Fibroblast of skin of abdomen (primary cell): ENCODE measurements around the gene MLLT6. TPM values are rescaled to one million over a fixed set of nuclear protein-coding genes. Genes with fewer than 3 reads are reported as not detected.

ENCODE experiments used
- DNase-seq: peaks from one replicate; pipeline ENCODE4 v3.0.0-alpha.2; 2013
- polyA plus RNA-seq, 2 experiments: library from polyadenylated mRNA; unstranded; fragments of 120-200 nt; gene quantifications; one replicate each; pipeline ENCODE4 v1.2.1, GENCODE V29; 2013; ENCODE audit not compliant: insufficient read length in 2 of 2

The MLLT6 gene
- 31.8 TPM for polyA plus RNA-seq (2013, experiment 1 of 2; ENCODE audit: insufficient read length)
- polyA plus RNA-seq (2013, experiment 2 of 2; ENCODE audit: insufficient read length), result 33.5 TPM

GRCh38 chr17:38704606-38705522 lies at the start of gene MLLT6:
Gene MLLT6 (plus strand): TSS chr17:38705273. CDS start chr17:38705633, 360 bp downstream.
- peak; percentile 82 for DNase-seq

DNA sequence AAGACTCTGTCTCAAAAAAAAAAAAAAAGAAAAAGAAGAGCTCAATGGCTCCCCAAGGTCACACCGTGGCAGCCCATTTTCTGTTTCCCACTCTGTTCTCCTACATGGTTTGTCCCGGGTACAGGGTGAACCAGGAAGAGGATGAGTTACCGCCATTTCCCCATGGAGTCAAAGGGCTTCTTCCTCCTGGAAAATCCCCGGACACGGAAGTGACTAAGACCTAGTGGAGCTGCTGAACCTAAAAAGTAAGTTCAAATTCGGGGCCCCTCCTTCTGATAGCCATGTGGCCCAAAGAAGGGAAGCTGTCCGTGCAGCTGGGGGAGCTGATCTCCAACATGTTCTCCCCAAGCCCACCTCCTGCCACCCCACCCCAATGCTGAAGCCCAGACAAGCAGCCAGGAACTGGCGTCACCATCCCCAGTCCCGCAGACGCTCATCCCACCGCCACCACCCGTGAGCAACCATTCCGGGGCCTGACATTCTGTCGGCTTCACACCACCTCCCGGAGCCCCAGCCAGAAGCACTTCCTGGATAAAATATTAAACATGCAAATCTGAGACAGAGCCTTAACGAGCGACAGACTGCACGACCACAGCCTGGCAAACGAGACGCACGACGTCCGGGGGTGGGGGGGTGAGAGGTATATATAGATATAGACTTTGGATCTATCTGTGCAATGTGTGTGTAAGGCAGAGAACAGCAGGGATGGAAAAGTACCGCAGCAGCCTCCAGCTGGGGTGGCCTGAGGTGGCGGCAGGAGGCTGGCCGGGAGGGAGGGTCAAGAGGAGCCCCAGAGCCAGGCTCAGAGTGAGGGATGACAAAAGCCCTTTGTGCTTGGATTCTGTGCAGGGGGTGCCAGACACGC lies 47.9 kb upstream of the MLLT6 start:
- no peak for DNase-seq

- DNase-seq, result no peak
These were observed 47.0 kb upstream of the MLLT6 start for GRCh38 chr17:38657824-38658740.

DNA sequence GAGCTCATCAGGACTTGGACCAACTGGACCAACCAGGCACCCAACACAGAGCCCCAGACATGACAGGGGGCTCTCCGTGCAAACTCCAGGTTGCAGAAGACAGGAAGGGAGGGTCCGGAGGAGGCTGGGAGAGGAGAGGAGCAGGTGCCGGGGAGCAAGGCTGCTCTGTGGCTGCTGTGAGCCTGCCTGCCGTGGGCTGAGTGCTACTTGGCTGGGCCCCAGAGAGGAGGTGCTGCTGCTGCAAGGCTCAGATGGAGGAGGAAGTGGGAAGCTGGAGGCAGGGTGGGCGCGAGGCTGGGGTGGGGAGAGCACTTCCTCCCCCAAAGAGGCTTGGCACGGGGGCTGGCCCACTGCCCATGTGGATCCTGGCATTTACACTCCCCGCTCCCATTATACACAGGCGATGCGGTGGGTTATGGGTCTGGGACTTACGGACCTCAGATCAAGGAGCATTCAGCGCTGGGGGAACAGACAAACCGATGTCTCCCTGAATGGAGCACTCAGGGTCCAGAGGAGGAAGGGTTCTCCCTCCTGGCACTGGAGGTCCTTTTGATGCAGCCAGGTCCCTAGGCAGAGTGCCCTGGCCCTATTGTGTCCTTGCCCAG lies 46.2 kb upstream of the MLLT6 start:
- DNase-seq, result no peak

DNA sequence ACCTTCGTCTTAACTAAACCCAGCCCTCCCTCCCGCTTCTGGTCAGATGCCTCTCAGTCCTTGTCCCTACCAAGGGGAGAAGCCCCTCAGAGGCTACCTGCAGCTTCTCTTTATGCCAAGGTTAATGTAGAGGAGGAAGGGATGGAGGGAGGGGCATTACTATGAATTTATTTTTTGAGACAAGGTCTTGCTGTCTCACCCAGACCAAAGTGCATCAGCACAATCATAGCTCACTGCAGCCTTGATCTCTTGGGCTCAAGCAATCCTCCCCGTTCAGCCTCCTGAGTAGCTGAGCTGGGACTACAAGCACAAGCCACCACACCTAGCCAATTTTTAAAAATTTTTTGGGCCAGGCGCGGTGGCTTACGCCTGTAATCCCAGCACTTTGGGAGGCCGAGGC lies 45.7 kb upstream of the MLLT6 start:
- DNase-seq, result no peak

DNA sequence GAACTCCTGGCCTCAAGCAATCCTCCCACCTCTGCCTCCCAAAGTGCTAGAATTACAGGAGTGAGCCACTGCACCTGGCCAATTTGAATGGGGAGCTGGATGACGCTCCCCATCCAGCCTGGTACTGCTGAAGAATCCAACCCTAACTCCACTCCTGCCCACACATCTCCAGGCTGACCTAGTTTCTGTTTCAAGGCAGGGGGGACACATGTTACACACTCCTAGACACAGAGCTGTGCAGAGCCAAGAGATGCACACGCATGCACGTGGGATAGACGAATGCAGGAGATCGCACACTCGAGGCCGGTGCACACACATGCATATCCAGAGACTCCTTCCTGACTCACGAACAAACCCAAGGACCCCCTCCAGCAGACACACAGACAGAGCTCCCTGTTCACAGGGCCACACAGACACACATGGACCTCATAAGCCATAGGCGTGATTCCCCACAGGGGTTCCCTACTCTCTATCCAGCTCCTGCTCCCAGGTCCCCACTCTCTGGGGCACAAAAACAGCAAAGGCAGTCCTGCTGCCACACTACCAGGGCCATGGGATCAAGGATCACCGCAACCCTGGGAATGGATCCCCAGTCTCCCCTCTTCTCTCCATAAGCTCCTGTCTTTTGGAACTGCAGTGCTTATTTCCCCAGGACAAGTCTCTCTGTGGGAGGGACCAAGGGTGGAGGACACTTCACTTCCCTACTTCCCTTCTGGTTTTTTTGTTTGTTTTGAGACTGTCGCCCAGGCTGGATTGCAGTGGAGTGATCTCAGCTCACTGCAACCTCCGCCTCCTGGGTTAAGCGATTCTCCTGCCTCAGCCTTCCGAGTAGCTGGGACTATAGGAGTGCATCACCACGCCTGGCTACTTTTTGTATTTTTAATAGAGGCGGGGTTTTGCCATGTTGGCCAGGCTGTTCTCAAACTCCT lies 44.7 kb upstream of the MLLT6 start:
- no peak for DNase-seq

DNA sequence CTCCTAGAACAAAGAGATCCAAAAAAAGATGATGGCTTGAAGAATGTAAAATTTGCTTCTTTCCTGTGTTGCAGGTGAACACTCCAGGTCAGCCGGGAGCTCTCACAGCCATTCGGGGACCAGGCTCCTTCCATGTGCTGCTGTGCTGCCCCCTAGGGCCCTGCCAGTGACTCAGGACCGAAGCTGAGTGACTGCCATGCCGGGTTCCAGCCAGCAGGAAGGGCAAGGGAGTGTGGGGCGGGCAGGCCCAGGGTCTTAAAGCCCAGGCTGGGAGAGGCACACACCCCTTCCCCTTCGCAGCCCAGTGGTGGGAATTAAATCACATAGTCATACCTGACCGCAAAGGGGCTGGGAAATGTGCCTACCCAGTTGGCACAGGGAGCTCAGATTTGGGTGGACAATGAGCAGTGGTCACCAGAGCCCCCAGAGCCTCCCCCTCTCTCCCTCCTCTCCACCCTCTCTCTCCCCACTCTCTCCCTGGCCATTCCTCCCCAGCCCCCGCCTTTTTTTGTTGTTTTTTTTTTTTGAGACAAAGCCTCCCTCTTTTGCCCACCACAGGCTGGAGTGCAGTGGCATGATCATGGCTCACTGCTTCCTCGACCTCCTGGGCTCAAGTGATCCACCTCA lies 41.8 kb upstream of the MLLT6 start:
- peak; percentile 38 for DNase-seq

DNA sequence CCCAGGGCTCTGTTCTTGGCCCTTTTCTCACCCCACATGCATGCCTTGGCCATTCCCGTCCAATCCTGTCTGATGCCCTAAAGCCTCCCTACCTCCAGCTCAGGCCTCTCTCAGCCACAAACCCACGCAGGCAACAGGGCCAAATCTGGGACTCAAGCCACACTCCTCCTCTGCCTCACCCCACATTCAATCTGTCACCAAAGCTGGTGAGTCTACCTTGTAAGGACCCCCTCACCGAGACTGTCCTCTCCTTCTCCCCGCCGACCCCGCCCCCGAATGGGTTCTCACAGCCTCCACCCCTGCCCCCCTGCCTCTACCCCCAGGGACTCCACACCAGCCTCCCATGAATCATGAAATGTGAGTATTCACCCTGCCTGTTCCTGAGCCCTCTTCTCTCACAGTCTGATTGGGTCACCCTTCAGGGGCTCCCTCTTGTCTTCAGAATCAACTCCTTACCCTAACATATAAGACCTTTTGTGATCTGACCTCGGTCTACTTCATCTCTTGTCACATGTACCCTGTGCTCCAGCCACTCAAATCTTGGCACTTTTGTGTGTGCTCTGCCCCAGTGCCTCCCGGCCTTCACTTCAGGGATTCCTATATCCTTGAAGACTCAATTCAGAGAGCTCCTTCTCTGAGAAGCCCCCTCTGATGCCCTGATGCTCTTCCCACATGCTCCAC lies 41.0 kb upstream of the MLLT6 start:
- no peak for DNase-seq

DNA sequence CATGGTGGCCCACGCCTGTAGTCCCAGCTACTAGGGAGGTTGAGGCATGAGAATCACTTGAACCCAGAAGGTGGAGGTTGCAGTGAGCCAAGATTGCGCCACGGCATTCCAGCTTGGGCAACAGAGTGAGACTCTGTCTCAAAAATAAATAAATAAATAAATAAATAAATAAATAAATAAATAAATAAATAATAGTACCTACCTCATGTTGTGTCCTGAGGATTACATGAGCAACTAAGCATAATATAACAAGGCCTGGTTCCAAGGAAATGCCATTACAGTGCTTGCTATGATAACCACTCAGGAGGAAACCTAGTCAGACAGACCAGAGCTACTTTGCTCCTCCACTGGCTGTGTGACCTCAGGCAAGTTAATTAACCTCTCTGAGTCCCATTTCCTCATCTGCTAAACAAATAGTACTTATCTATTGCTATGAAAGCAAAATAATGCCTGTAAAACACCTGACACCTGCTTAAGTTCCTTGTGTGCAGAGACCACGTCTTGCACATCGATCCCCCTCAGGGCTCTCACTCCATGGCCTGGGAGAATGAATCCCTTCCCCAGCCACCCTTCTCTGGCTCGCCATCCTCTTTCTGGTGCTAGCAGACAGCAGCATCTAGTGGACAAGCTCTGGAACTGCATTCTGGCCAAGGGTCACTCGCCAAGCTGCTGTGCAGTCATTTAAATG lies 37.8 kb upstream of the MLLT6 start:
- peak; percentile 61 for DNase-seq

- no peak for DNase-seq
These were observed 37.3 kb upstream of the MLLT6 start for GRCh38 chr17:38667787-38668122.

DNA sequence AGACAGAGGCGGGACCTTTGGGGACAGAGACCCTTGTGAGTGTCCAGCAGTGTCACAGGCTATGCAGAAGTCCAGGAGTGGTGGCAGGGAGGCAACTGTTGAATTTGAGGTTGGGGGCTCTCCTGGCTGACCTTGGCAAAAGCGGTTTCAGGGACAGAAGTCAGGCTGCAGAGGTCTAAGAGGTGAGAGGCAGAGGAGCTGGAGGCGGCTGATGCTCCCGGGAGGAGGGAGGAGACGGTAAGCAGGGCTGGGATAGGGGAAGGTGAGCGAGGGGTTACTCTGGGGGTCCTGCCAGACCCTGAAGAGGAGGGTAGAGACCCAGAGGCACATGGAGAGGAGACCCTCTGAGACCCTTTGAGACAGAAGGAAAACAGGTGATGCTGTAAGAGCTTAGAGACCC lies 35.6 kb upstream of the MLLT6 start:
- DNase-seq, result no peak

DNA sequence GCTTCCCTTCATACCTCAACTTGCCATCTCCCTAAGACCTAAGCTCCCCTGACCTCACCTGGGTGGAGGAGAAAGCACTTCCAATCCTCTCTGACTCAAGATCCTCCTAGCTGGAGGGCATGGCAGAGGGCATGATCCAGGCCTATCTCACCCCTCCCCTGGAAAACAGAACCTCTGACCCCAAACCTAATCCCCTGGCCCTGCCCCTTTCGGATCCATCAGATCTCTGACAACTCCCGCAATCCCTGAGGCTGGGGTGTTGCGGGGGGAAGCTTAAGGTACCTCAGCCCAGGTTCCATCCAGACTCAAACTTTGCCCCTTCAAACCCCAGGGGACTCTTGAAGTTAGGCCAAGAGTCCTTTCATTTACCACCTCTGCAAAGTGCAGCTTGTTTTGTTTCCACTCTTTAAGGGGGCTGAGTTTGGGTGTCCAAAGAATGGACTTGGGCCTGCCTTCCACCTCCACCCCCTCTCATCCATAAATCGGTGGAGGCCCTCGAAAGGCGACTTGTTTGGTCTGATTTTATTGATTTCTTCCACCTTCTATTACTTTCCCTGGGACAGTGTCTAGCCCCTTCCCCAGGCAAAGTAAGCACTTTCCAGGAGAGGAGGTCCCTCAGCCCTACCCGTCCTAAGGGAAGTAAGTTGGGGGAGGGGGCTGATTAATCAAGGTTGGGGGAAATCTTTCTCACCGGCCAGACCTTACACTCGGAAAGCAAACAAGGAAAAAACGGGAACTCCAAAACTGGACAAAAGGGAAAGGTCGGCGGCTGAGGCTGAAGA lies 32.9 kb upstream of the MLLT6 start:
- DNase-seq, result no peak

- no peak for DNase-seq
These were observed 32.0 kb upstream of the MLLT6 start for GRCh38 chr17:38672788-38673706.

DNA sequence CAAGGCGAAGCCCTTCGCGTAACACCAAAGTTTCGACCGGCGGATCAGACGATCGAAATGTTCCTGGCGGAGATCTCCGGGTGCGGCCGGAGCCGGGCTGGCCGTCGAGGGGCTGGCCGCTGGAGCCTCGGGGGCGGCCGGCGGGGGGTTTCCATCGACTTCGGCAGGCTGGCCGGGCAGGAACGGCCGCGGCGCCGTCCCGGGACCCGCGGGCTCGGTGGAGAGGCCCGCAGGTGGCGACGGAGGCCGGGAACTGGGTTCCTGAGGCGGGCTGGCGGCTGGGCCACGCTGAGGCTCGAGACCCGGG lies 31.4 kb upstream of the MLLT6 start:
- DNase-seq, result no peak

GRCh38 chr17:38674014-38674748 lies 30.9 kb upstream of the MLLT6 start:
- DNase-seq, result no peak
